Measurements from ENCODE around the gene ZNF225.

GRCh38 chr19:44069415-44069814 is 43.8 kb upstream of the ZNF225 start:
- TF ChIP-seq GATA2 (IDR thresholded peaks at IDR 0.05; ENCODE audit: low read depth, low read length) (no peak), GATA3 (IDR thresholded peaks at IDR 0.05; ENCODE audit: low read depth, low read length) (no peak)
